Activated CD4-positive, alpha-beta memory T cell treated with anti-CD3 and anti-CD28 coated beads, Interleukin-2, amount 10 ng/mL, durations not matched to agents 7 days and 5 days (primary cell): ENCODE data around the gene TMEM74B. TPM values are rescaled to one million over a fixed set of nuclear protein-coding genes. Genes with fewer than 3 reads are reported as not detected.

Experiments
- CTCF ChIA-PET: fragments of 350-600 bp; sonication (Branson Sonifier 250); formaldehyde crosslinking; loops from one replicate; lab custom pipeline; 2021; ENCODE audit warnings: antibody characterized with exemption, inconsistent platforms; lab: Charles Lee
- POLR2A ChIA-PET: fragments of 350-600 bp; sonication (Branson Sonifier 250); formaldehyde crosslinking; loops from one replicate; lab custom pipeline; 2021; ENCODE audit warnings: antibody characterized with exemption; lab: Charles Lee
- DNase-seq: peaks from one replicate; pipeline ENCODE4 v3.0.0-alpha.2; 2020
- H3K27ac Mint-ChIP-seq: one replicate; pipeline ENCODE4 v1.8.0; 2021; ENCODE audit warnings: mild to moderate bottlenecking, mixed read lengths
- H3K27me3 Mint-ChIP-seq: one replicate; pipeline ENCODE4 v1.8.0; 2021; ENCODE audit warnings: mixed read lengths
- H3K36me3 Mint-ChIP-seq: one replicate; pipeline ENCODE4 v1.8.0; 2021; ENCODE audit warnings: low read depth, mixed read lengths
- H3K4me1 Mint-ChIP-seq: one replicate; pipeline ENCODE4 v1.8.0; 2021; ENCODE audit warnings: mixed read lengths
- H3K4me3 Mint-ChIP-seq: one replicate; pipeline ENCODE4 v1.8.0; 2021; ENCODE audit warnings: mild to moderate bottlenecking, mixed read lengths
- H3K9me3 Mint-ChIP-seq: one replicate; pipeline ENCODE4 v1.8.0; 2021; ENCODE audit warnings: mixed read lengths
- total RNA-seq, 2 experiments: library from RNA; stranded (reverse); gene quantifications; one replicate each; pipeline ENCODE4 v1.2.3, GENCODE V29; 2021

TMEM74B gene
- total RNA-seq, 2 experiments from 2014 or later: 0.83 to 1.8 TPM

DNA sequence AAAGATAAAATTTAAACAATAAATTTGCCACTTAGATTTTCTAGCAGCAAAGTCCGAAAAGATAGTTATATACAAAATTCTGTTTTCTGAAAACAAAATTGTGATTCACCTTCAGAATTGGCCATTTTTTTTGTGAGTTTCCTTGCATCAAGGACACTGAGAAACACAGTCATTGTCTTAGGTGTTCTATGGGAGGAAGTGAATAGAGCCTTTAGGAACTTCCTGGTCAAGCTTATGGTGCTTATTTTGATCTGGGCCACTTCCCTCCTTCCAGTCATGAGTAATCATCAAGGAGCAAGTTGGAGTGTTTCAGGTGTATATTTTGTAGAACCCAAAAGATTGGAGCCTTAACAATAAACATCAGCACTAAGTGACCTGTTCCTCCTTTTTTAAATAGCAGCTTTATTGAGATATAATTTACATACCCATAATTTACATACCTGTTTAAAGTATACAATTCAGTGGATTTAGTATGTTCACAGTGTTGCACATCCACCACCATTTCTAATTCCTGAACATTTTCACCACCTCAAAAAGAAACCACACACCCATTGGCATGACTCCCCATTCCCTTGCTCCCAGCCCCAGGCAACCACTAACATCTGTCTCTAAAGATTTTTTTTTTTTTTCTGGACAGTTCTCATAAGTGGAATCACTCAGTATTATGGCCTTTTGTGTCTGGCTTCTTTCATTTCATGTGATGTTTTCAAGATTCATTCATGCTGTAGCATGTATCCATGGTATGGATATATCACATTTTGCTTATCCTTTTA is 17.6 kb downstream of the TMEM74B start:
- Mint-ChIP-seq H3K4me1 (no peaks in the 10 kb centered on the region), H3K27ac (no peak overlapping the region), H3K27me3 (no peaks in the 10 kb centered on the region), H3K9me3 (no peaks in the 10 kb centered on the region), H3K4me3 (no peak overlapping the region), H3K36me3 (peaks cover 58% of the 10 kb centered on the region)
- DNase-seq: no peak
- POLR2A ChIA-PET: no interaction called here
- CTCF ChIA-PET: no interaction called here

- DNase-seq: no peak
- no peak overlapping the region for H3K27ac Mint-ChIP-seq
- POLR2A ChIA-PET: interaction anchor here (1.1 kb wide), 1 partner anchor 16 kb away, joined by 4 read pairs; no protein-coding TSS in a partner anchor
These were observed 18.8 kb downstream of the TMEM74B start for GRCh38 chr20:1165941-1166340.

DNA sequence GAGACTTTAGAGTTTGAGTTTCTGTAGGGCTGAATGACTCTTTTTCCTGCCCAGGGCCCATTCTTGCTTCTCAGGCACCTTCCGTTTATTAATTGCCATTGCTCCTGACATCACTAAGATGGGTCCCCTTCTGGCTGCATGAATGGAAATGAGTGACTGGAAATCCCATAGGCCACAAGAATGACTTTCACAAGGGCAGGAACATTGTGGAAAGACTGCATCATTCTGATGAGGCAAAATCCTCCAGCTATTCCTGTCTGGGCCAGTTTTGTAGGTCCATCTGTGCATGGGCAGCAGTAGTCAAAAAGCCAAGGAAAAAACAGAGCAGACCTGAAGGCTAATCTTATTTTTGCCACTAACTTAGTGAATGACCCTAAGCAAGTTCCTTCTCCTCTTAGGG is 19.3 kb downstream of the TMEM74B start:
- H3K4me1 Mint-ChIP-seq: no peaks in the 10 kb centered on the region
- peaks cover 63% of the 10 kb centered on the region for H3K36me3 Mint-ChIP-seq

More at GRCh38 chr20:1165941-1166340, 18.8 kb downstream of the TMEM74B start:
- Mint-ChIP-seq H3K4me3 (no peak overlapping the region), H3K4me1 (no peaks in the 10 kb centered on the region), H3K27me3 (no peaks in the 10 kb centered on the region), H3K36me3 (peaks cover 61% of the 10 kb centered on the region), H3K9me3 (no peaks in the 10 kb centered on the region)
- CTCF ChIA-PET: no interaction called here

DNA sequence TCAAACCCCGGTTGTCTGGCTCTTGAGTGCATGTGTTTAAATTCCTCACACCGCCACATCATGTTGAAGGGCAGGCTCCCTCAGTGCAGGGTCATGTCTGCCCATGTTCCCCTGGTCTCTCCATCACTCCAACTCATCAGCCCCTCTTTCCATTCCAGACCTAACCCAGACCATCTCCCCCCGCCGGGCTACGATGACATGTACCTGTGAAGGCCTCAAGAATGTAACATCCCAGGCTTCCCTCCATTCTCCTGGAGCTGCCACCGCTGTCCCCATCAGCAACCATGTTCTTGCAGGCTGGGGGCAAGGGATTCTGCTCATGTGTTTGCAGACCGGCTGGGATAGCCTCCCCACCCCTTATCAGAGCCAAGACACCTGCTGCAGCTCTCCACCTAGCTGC is 19.9 kb downstream of the TMEM74B start:
- Mint-ChIP-seq H3K9me3 (no peaks in the 10 kb centered on the region), H3K4me1 (no peaks in the 10 kb centered on the region), H3K27me3 (no peaks in the 10 kb centered on the region), H3K27ac (peak overlapping the region; percentile 3), H3K4me3 (no peak overlapping the region), H3K36me3 (peaks cover 60% of the 10 kb centered on the region)
- ChIA-PET CTCF (no interaction called here), POLR2A (no interaction called here)
- no peak for DNase-seq

More for the DNA sequence above, 19.3 kb downstream of the TMEM74B start:
- Mint-ChIP-seq H3K27me3 (no peaks in the 10 kb centered on the region), H3K9me3 (no peaks in the 10 kb centered on the region), H3K4me3 (no peak overlapping the region), H3K27ac (no peak overlapping the region)
- ChIA-PET CTCF (no interaction called here), POLR2A (interaction anchor here (1.1 kb wide), 1 partner anchor 15 kb away, joined by 4 read pairs; no protein-coding TSS in a partner anchor)
- no peak for DNase-seq

- ChIA-PET POLR2A (no interaction called here), CTCF (no interaction called here)
- Mint-ChIP-seq H3K4me3 (no peak overlapping the region), H3K4me1 (no peaks in the 10 kb centered on the region), H3K36me3 (peaks cover 55% of the 10 kb centered on the region), H3K9me3 (no peaks in the 10 kb centered on the region), H3K27me3 (no peaks in the 10 kb centered on the region), H3K27ac (no peak overlapping the region)
- no peak for DNase-seq
These were observed 21.1 kb downstream of the TMEM74B start for GRCh38 chr20:1163653-1164052.

- Mint-ChIP-seq H3K27me3 (no peaks in the 10 kb centered on the region), H3K4me1 (no peaks in the 10 kb centered on the region), H3K36me3 (peaks cover 49% of the 10 kb centered on the region), H3K27ac (no peak overlapping the region), H3K4me3 (no peak overlapping the region), H3K9me3 (no peaks in the 10 kb centered on the region)
- POLR2A ChIA-PET: no interaction called here
- no peak for DNase-seq
- CTCF ChIA-PET: no interaction called here
These were observed 21.7 kb downstream of the TMEM74B start for GRCh38 chr20:1163105-1163504.

DNA sequence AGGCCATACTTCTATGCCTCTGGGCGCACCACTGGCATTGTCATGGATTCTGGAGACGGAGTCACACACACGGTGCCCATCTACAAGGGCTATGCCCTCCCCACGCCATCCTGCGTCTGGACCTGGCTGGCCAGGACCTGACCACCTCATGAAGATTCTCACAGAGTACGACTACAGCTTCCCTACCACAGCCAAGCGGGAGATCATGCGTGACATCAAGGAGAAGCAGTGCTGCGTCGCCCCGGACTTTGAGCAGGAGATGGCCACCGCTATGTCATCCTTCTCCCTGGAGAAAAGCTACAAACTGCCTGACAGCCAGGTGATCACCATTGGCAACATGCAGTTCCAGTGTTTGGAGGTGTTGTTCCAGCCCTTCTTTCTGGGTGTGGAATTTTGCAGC is 23.8 kb downstream of the TMEM74B start:
- Mint-ChIP-seq H3K4me1 (no peaks in the 10 kb centered on the region), H3K36me3 (peaks cover 47% of the 10 kb centered on the region), H3K27ac (no peak overlapping the region), H3K27me3 (no peaks in the 10 kb centered on the region), H3K9me3 (no peaks in the 10 kb centered on the region), H3K4me3 (no peak overlapping the region)
- POLR2A ChIA-PET: no interaction called here
- no peak for DNase-seq
- CTCF ChIA-PET: no interaction called here

DNA sequence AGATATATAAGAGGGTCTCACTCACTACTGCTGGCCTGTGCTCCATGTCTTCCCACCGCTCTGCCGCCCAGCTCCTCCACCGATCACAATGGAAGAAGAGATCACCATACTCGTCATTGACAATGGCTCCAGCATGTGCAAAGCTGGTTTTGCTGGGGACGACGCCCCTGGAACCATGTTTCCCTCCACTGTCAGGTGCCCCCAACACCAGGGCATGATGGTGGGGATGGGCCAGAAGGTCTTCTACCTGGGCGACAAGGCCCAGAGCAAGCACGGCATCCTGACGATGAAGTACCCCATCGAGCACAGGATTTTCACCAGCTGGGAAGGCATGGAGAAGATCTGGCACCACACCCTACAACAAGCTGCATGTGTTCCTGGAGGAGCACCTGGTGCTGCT is 24.3 kb downstream of the TMEM74B start:
- peaks cover 47% of the 10 kb centered on the region for H3K36me3 Mint-ChIP-seq
- no peak overlapping the region for H3K27ac Mint-ChIP-seq
- no peaks in the 10 kb centered on the region for H3K27me3 Mint-ChIP-seq
- no peak overlapping the region for H3K4me3 Mint-ChIP-seq
- ChIA-PET POLR2A (no interaction called here), CTCF (no interaction called here)
- no peaks in the 10 kb centered on the region for H3K9me3 Mint-ChIP-seq
- H3K4me1 Mint-ChIP-seq: no peaks in the 10 kb centered on the region
- no peak for DNase-seq

- no peak for DNase-seq
- POLR2A ChIA-PET: no interaction called here
- H3K27ac Mint-ChIP-seq: no peak overlapping the region
- peaks cover 66% of the 10 kb centered on the region for H3K36me3 Mint-ChIP-seq
- H3K9me3 Mint-ChIP-seq: no peaks in the 10 kb centered on the region
- peaks cover 13% of the 10 kb centered on the region for H3K4me1 Mint-ChIP-seq
- no peaks in the 10 kb centered on the region for H3K27me3 Mint-ChIP-seq
- H3K4me3 Mint-ChIP-seq: no peak overlapping the region
- CTCF ChIA-PET: no interaction called here
These were observed 29.4 kb downstream of the TMEM74B start for GRCh38 chr20:1155342-1155741.

- H3K9me3 Mint-ChIP-seq: no peaks in the 10 kb centered on the region
- POLR2A ChIA-PET: no interaction called here
- peaks cover 62% of the 10 kb centered on the region for H3K36me3 Mint-ChIP-seq
- H3K27ac Mint-ChIP-seq: no peak overlapping the region
- no peak overlapping the region for H3K4me3 Mint-ChIP-seq
- CTCF ChIA-PET: no interaction called here
- H3K27me3 Mint-ChIP-seq: no peaks in the 10 kb centered on the region
- no peak for DNase-seq
- H3K4me1 Mint-ChIP-seq: peaks cover 19% of the 10 kb centered on the region
These were observed 30.1 kb downstream of the TMEM74B start for GRCh38 chr20:1154691-1155090.

DNA sequence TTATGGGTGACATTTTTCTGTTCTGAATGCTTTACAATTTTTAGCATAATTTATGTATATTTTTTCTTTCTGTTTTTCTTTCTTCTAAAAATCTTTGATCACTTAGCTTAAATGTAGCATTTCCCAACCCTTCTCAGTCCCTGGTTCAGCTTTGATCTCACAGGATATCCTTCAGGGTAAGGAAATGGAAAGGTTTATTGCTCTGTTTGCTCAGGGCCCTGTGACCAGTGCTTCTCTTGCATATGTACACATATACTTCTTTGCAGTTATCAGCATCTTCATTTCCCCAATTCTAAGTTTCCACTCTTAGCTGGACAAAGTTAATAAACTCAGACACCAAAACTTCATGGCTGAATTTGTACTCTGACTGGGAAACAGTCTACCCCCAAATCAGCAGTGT is 30.6 kb downstream of the TMEM74B start:
- Mint-ChIP-seq H3K27ac (no peak overlapping the region), H3K4me3 (no peak overlapping the region), H3K27me3 (no peaks in the 10 kb centered on the region), H3K9me3 (no peaks in the 10 kb centered on the region), H3K4me1 (peaks cover 22% of the 10 kb centered on the region), H3K36me3 (peaks cover 65% of the 10 kb centered on the region)
- DNase-seq: no peak
- POLR2A ChIA-PET: no interaction called here
- CTCF ChIA-PET: no interaction called here

GRCh38 chr20:1150968-1151367 is 33.8 kb downstream of the TMEM74B start:
- POLR2A ChIA-PET: interaction anchor here (1.0 to 1.6 kb wide), 2 partner anchors 32 to 33 kb away, joined by 4 read pairs; no protein-coding TSS in a partner anchor
- no peaks in the 10 kb centered on the region for H3K27me3 Mint-ChIP-seq
- CTCF ChIA-PET: interaction anchor here (1.0 to 1.3 kb wide), 2 partner anchors 316 to 647 kb away, joined by 3 read pairs; partner anchors contain the start of gene NSFL1C
- no peaks in the 10 kb centered on the region for H3K9me3 Mint-ChIP-seq
- no peak overlapping the region for H3K4me3 Mint-ChIP-seq
- no peak for DNase-seq
- peaks cover 79% of the 10 kb centered on the region for H3K36me3 Mint-ChIP-seq
- H3K27ac Mint-ChIP-seq: no peak overlapping the region
- H3K4me1 Mint-ChIP-seq: peaks cover 23% of the 10 kb centered on the region

DNA sequence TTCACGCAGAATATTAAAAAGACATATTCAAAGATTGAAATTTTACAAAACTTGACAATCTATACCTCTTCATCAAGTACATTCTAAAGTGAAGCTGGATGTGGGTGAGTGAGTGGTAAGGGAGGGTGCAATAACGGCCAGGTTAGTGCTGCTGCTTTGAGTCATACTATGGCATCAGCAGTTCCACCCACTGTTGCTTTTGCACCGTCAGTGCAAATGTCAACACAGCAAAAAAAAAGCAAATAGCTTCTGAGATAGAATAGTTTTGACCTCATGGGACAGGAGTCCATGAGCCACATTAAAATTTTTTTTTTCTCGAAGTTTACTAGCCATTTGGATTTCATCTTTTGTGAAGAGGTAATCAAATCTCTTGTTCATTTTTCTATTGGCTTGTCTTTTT is 34.6 kb downstream of the TMEM74B start:
- Mint-ChIP-seq H3K4me1 (peaks cover 23% of the 10 kb centered on the region), H3K27ac (peak overlapping the region; percentile 57), H3K36me3 (peaks cover 76% of the 10 kb centered on the region), H3K27me3 (no peaks in the 10 kb centered on the region), H3K9me3 (no peaks in the 10 kb centered on the region), H3K4me3 (no peak overlapping the region)
- DNase-seq: peak; percentile 58
- ChIA-PET CTCF (interaction anchor here (1.0 kb wide), 1 partner anchor 42 kb away, joined by 4 read pairs; no protein-coding TSS in a partner anchor), POLR2A (interaction anchor here (0.9 to 1.6 kb wide), 4 partner anchors 16 to 243 kb away, joined by 3 to 4 read pairs (median 4); no protein-coding TSS in a partner anchor)
